Middle frontal gyrus (tissue), 1 donor: ENCODE measurements around the gene GALNT9.
"Not testable (repeated sequence)": the region's sequence is repeated elsewhere in the genome, so short reads cannot be mapped to it uniquely, and the experiment has no call there.

Source experiments
- DNase-seq: peaks from one replicate; pipeline ENCODE4 v3.0.0-alpha.2; 2015; ENCODE audit warnings: low spot score; ENCODE audit errors: extremely low spot score

The GALNT9 gene

DNA sequence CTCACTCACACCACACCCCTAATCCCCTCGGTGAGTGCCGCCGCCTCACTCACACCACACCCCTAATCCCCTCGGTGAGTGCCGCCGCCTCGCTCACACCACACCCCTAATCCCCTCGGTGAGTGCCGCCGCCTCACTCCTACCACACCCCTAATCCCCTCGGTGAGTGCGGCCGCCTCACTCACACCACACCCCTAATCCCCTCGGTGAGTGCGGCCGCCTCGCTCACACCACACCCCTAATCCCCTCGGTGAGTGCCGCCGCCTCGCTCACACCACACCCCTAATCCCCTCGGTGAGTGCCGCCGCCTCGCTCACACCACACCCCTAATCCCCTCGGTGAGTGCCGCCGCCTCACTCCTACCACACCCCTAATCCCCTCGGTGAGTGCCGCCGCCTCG, 179.9 kb downstream of the GALNT9 start:
- DNase-seq = not testable (repeated sequence)

DNA sequence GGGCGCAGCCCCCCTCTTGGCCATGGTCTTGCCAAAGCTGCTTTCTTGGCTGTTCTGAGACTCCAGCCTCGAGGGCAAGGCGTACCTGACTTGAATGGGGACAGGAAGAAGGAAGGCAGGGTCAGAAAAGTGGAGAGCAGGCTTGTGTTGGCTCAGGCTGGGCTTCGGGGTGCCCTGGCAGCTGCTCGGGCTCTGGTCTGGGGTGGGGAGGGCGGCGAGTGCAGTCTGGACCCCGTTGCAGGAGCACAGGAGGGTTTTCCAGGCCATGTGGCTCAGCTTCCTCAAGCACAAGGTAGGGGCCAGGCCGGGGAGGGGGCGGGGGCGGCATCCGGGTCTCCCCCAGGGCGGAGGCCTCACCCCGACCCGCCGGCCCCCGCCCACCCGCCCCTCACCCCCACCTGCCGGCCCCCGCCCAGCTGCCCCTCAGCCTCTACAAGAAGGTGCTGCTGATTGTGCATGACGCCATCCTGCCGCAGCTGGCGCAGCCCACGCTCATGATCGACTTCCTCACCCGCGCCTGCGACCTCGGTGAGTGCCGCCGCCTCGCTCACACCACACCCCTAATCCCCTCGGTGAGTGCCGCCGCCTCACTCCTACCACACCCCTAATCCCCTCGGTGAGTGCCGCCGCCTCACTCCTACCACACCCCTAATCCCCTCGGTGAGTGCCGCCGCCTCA, 180.9 kb downstream of the GALNT9 start:
- no peak for DNase-seq

DNA sequence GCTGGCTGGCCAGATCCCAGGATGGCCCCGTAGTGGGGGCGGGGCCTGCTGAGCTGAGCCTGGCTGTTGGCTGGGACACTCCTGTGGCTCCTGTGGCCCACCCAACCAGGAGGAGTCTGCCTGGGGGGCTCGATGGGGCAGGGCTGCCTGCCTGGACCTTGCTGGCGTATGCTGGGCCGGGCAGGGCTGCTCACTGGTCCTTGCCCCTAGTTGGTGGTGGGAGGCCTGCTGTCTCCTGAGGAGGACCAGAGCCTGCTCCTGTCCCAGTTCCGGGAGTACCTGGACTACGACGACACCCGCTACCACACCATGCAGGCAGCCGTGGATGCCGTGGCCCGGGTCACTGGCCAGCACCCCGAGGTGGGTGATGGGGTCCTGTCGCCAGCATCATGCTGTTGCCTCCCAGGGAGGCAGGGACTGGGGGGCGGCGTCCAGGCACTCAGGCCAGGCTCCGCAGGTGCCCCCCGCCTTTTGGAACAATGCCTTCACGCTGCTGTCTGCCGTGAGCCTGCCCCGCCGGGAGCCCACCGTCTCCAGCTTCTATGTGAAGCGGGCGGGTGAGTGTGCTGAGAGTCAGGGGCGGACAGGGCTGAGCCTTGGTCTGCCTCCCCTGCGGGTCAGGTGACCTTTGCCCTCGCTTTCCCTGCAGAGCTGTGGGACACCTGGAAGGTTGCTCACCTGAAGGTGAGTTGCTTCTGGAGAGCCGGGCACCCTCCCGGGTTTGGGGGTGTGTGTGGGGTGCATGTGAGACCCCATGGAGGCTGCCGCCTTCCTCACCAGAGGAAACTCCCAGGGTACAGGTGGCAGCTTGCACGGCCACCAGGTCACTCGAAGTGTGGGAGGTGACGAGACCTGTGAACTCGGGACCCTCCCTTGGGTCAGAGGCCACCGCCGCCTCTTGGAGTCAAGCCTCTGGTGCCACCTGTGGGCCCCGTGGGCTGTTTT, 181.7 kb downstream of the GALNT9 start:
- no peak for DNase-seq

- DNase-seq = no peak
These were observed 182.5 kb downstream of the GALNT9 start for GRCh38 chr12:132146772-132147422.
